Retinal pigment epithelial cell (primary cell): ENCODE data around the gene TEX55.

Experiments used
- DNase-seq: peaks from one replicate; pipeline ENCODE4 v3.0.0-alpha.2; 2010; ENCODE audit warnings: low read depth
- H3K4me3 ChIP-seq: 2 replicates; pipeline ENCODE4 v1.5.1; 2011; ENCODE audit warnings: mild to moderate bottlenecking, low read length, control low read depth, moderate library complexity
- TF ChIP-seq, protein P1 (sequence below): conservative IDR thresholded peaks from 2 replicates; pipeline ENCODE4 v1.5.1; 2011; ENCODE audit warnings: low read depth, low read length, control low read depth, inconsistent platforms

Gene TEX55

DNA sequence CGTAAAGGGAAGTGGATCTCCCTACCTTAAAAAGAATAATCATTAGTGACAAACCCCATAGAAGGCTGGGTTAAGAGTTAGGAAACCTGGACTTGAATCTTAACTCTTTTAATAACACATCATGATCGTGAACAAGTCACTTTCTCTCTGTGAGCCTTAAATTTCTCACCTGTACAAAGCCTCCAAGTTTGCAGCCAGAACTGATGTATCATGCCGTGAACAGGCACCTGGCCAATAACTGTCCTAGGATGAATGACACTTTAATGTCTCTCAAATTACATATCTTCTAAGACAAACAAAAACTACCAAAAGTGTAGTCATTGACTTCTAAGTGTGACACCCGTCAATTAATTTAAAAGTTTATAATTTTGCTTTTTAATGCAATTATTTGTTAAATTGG is 31.4 kb downstream of the TEX55 start:
- H3K4me3 ChIP-seq, result no peak overlapping the region
- no peak for DNase-seq
- TF ChIP-seq, protein P1, sequence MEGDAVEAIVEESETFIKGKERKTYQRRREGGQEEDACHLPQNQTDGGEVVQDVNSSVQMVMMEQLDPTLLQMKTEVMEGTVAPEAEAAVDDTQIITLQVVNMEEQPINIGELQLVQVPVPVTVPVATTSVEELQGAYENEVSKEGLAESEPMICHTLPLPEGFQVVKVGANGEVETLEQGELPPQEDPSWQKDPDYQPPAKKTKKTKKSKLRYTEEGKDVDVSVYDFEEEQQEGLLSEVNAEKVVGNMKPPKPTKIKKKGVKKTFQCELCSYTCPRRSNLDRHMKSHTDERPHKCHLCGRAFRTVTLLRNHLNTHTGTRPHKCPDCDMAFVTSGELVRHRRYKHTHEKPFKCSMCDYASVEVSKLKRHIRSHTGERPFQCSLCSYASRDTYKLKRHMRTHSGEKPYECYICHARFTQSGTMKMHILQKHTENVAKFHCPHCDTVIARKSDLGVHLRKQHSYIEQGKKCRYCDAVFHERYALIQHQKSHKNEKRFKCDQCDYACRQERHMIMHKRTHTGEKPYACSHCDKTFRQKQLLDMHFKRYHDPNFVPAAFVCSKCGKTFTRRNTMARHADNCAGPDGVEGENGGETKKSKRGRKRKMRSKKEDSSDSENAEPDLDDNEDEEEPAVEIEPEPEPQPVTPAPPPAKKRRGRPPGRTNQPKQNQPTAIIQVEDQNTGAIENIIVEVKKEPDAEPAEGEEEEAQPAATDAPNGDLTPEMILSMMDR, result no peak

DNA sequence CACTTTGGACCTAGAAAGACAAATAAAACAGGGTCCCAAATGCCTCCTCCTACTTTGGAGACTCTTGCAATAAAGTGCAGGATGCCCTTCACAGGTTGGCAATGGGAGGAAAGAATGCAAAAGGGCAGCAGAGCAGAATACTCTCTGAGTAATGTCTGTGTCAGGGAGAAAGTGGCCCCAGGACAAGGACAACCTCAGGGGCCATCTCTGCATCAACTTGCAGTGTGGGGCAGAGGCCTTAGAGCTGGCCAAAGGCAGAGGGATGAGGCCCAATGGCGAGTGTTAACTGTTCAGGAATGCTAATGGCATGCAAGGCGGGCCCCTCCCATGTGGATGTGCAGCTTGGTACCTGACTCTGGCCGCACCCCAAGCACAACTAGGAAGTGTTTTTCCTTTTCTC is 35.8 kb downstream of the TEX55 start:
- TF ChIP-seq, protein P1, result no peak
- peak; percentile 15 for DNase-seq
- H3K4me3 ChIP-seq, result no peak overlapping the region

DNA sequence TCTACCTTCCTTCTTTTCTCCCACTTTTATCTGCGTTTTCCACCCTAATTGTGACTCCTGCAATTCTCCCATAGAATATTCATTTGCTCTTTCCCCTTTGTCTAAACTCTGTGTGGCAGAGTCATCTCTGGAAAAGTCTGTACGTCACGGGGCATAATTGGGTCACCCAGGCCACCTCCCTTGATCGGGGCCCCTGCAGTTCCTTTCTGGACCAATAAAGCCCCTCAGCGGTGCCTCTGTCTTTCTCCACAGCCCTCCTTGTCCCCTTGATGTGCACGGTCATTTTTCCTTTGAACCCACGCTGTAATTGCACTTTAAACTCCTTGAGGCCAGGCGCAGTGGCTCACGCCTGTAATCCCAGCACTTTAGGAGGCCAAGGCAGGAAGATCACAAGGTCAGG is 38.1 kb downstream of the TEX55 start:
- DNase-seq, result no peak

DNA sequence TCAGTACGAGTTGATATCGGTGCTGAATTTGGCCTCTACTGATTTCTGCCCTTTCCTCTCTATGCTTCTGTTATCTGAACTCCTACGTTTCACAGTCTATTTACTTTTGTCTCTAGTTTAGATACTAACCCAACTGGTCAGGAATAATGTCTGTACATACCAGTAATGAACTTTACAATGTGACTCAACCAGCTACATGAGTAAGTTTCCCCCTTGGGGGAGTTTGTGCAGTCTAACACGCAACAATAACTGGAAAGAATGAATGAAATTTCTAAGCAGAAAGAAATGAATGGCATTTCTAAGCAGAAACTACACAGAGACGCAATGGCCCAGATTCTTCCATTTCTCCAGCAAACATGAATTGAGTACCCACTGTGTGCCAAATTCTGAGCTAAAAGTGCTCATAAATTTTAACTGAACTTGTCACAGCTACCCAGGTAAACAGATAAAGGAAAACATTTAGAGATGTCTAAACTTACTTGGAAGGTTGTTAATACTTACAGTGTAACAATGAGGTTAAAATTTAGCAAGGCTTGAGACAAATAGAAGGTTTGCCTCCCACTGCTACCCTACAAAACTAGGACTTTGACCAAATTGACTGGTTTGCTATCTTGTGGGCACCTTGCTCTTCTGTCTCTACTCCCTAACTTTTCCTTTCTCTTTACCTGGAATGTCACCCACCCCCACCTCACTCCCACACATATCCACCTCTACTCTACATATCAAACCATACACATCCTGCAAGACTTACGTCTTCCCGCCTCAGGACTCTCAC is 39.0 kb downstream of the TEX55 start:
- TF ChIP-seq, protein P1, result no peak
- DNase-seq, result no peak
- no peak overlapping the region for H3K4me3 ChIP-seq

More for the DNA sequence above, 38.1 kb downstream of the TEX55 start:
- TF ChIP-seq, protein P1, result no peak
- no peak overlapping the region for H3K4me3 ChIP-seq

DNA sequence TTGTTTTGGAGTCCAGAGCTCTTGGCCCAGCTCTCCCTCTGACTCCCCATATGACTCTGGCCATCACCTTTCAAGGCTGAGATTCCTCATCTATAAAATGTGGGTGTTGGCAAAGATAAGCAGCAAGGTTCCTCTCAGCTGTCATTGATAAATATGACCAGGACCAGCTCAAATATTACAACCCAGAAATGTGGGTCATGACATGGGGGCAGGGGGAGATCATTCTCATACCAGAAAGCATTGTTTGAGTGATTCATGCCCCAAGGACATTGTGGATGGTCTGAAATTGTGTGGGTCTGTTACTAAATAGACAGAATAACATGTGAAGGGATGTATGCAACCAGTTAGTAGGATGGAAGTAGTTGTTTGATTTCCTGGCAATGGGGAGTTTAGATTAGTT is 41.3 kb downstream of the TEX55 start:
- TF ChIP-seq, protein P1, result no peak
- DNase-seq, result no peak
- H3K4me3 ChIP-seq, result no peak overlapping the region

DNA sequence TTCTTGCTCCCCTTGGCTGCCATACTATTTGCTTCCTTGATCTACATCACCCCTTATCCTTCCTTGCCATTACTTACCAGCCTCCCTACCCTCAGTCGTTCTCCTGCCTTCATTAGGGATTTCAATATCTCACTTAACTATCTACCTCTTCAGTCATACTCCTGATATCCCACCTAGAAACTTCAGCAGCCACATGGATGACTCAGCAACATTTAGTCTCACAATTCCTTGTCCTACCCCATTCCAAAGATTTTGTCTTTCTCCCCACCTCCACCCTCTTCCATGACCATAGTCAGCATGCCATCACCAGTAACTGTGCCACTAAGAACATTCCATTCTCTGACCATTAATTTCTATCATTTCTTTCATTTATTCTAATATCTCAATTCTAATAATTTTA is 45.8 kb downstream of the TEX55 start:
- TF ChIP-seq, protein P1, result no peak
- no peak for DNase-seq
- H3K4me3 ChIP-seq, result no peak overlapping the region

DNA sequence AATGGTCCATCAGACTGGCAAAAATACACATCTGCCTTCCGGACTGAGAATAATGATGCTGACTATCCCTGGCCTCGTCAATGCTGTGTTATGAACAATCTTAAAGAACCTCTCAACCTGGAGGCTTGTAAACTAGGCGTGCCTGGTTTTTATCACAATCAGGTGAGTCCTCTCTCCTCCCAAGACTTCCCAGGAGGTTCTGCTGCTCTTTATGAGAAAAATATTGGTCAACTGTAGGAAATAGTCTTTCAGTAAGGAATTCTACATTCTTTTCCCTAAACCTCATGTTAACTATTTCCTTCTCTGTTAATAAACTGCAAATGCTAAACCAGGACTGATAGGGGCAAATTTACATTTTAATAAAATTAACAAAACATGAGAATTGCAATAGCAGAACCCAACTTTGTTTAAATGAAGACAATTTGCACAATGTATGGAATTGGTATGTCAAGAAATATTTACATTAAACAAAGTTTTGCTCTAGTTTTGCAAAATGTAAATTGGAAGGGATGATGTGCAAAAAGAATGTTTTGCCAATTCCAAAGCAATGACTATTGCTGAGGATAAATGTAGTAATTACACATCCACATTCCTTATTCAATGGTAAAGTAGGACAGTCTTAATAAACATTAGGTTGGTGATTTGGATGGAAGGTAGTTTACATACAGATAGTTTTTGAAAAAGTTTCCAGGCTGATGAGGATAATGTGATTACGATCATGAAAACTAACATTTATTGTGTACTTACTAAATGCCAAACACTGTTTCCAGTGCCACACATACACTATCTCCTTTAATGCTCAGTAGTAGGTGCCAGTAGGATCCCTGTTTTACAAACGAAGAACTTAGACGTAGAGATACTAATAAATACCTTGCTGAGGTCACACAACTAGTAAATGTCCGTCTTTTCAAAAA is 48.5 kb downstream of the TEX55 start:
- no peak overlapping the region for H3K4me3 ChIP-seq
- DNase-seq, result no peak
- TF ChIP-seq, protein P1, result no peak
